Measurements from ENCODE around the gene CNTN1.

The CNTN1 gene

DNA sequence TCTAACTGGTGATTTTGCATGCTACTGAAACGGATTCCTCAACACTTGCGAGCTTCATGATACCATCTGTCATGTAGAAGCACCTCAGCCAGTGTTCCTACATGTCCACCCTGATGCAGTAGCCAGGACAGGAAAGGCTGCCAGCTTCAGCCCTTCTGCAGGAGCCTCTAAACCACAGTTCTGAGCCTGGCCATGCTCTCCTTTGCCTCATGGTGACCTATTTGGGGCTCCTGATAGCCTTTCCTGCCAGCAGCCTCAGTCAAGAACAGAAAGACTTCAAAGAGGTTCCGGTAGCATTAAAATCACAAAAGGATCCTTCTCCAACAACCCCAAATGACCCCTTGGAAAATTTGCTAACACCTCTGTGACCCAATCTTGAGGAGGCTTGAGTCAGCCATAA lies 96.0 kb downstream of the CNTN1 start:
- Histone ChIP-seq H3K4me2 (ENCODE audit: low read length, poor library complexity, severe bottlenecking) (no peak overlapping the region), H3K79me1 (replicated peaks; ENCODE audit: low read length, poor library complexity, severe bottlenecking) (no peaks in the 10 kb centered on the region), H3K27ac (ENCODE audit: low read length, poor library complexity, severe bottlenecking) (no peak overlapping the region), H2BK12ac (ENCODE audit: low read length in 2 of 2) (no peak overlapping the region), H4K8ac (ENCODE audit: low read length) (no peak overlapping the region), H3K4ac (ENCODE audit: low read depth in 1 of 2, low read length in 2 of 2) (no peak overlapping the region), H3K4me1 (ENCODE audit: control insufficient read depth, insufficient read depth, low read depth, low read length) (no peaks in the 10 kb centered on the region), H3K27me3 (ENCODE audit: control insufficient read depth in 1 of 2, insufficient read depth in 1 of 2, low read length in 2 of 2) (no peaks in the 10 kb centered on the region), H3K36me3 (ENCODE audit: control insufficient read depth in 1 of 2, insufficient read depth in 2 of 2, low read depth in 1 of 2, low read length in 2 of 2) (no peaks in the 10 kb centered on the region), H3K14ac (ENCODE audit: low read length in 2 of 2) (no peak overlapping the region), H2BK5ac (ENCODE audit: low read depth, low read length, poor library complexity, severe bottlenecking) (no peak overlapping the region), H2AFZ (ENCODE audit: low read depth, low read length) (no peak overlapping the region), H3K23ac (ENCODE audit: low read length in 2 of 2) (no peak overlapping the region), H3K9ac (ENCODE audit: low read length) (no peak overlapping the region), H2BK15ac (ENCODE audit: low read depth, poor library complexity, severe bottlenecking) (no peak overlapping the region), H2AK5ac (ENCODE audit: low read length, severe bottlenecking) (no peak overlapping the region), H4K91ac (ENCODE audit: low read length) (no peak overlapping the region), H3K4me3 (ENCODE audit: insufficient read depth in 1 of 2, low read depth in 1 of 2, low read length in 2 of 2) (no peak overlapping the region), H3K9me3 (ENCODE audit: control insufficient read depth, low read length) (no peaks in the 10 kb centered on the region), H3K18ac (ENCODE audit: low read depth in 1 of 2, low read length in 2 of 2) (no peak overlapping the region), H2BK120ac (ENCODE audit: low read depth, low read length) (no peak overlapping the region)
- WGBS, result 74% methylated on average over 3 of the region's 3 CpGs
- no peak for DNase-seq

DNA sequence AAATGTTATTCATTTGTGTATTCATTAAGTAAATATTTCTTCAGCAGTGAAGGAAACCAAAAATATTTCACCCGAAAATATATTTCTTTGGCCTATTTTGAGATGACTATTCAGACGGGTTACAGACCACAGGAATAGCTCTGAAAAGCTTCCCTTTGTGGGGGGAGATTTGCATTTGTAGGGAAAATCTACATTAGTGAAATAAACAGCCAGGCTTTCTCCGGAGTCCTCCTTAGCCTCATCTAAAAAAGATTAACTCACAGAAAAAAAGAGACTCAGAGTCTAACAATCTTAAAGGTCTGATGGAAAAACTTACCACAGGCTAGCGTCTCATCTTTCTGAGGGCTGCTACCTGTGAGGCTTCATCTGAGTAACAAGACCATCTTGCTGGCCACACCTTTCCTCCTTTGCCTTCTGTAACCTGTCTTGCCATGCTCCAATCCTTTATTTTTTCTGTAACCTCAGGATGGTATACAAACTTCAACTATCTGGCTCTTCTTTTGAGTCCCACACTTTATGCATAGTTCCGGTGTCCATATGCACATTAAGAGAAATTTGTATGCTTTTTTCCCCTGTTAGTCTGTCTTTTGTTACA lies 100.7 kb downstream of the CNTN1 start:
- Histone ChIP-seq H2BK5ac (ENCODE audit: low read depth, low read length, poor library complexity, severe bottlenecking) (no peak overlapping the region), H2BK120ac (ENCODE audit: low read depth, low read length) (no peak overlapping the region), H3K4me2 (ENCODE audit: low read length, poor library complexity, severe bottlenecking) (no peak overlapping the region), H3K79me1 (replicated peaks; ENCODE audit: low read length, poor library complexity, severe bottlenecking) (no peaks in the 10 kb centered on the region), H3K27me3 (ENCODE audit: control insufficient read depth in 1 of 2, insufficient read depth in 1 of 2, low read length in 2 of 2) (no peaks in the 10 kb centered on the region), H3K14ac (ENCODE audit: low read length in 2 of 2) (no peak overlapping the region), H4K8ac (ENCODE audit: low read length) (no peak overlapping the region), H3K36me3 (ENCODE audit: control insufficient read depth in 1 of 2, insufficient read depth in 2 of 2, low read depth in 1 of 2, low read length in 2 of 2) (no peaks in the 10 kb centered on the region), H3K4me3 (ENCODE audit: insufficient read depth in 1 of 2, low read depth in 1 of 2, low read length in 2 of 2) (no peak overlapping the region), H3K23ac (ENCODE audit: low read length in 2 of 2) (no peak overlapping the region), H2BK15ac (ENCODE audit: low read depth, poor library complexity, severe bottlenecking) (no peak overlapping the region), H3K4me1 (ENCODE audit: control insufficient read depth, insufficient read depth, low read depth, low read length) (no peaks in the 10 kb centered on the region), H2BK12ac (ENCODE audit: low read length in 2 of 2) (no peak overlapping the region), H2AK5ac (ENCODE audit: low read length, severe bottlenecking) (no peak overlapping the region), H3K4ac (ENCODE audit: low read depth in 1 of 2, low read length in 2 of 2) (no peak overlapping the region), H4K91ac (ENCODE audit: low read length) (no peak overlapping the region), H3K27ac (ENCODE audit: low read length, poor library complexity, severe bottlenecking) (no peak overlapping the region), H3K9me3 (ENCODE audit: control insufficient read depth, low read length) (no peaks in the 10 kb centered on the region), H2AFZ (ENCODE audit: low read depth, low read length) (no peak overlapping the region), H3K9ac (ENCODE audit: low read length) (no peak overlapping the region), H3K18ac (ENCODE audit: low read depth in 1 of 2, low read length in 2 of 2) (no peak overlapping the region)
- WGBS, result 21% methylated on average over 2 of the region's 5 CpGs
- no peak for DNase-seq

DNA sequence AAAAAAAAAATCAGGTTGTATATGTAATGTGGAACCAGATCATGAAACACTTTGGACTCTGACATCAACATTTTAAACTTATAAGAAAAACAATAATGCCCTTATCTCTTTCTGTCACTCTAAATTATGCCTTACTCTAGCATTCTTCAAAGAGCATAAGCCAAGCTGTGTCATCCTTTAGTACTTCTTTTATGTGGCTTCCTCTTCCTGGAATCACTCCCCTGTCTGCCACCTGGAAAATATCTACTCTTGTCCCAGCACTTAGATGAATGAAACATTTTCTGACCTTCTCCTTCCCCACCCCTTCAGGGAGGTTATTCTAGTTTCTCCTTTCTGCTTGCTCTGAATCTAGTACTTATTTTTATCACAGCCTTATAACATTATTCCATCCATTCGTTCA lies 101.2 kb downstream of the CNTN1 start:
- H3K18ac ChIP-seq (ENCODE audit: low read depth in 1 of 2, low read length in 2 of 2), result no peak overlapping the region
- no peaks in the 10 kb centered on the region for H3K4me1 ChIP-seq (ENCODE audit: control insufficient read depth, insufficient read depth, low read depth, low read length)
- H3K4ac ChIP-seq (ENCODE audit: low read depth in 1 of 2, low read length in 2 of 2), result no peak overlapping the region
- DNase-seq, result no peak
- no peak overlapping the region for H4K8ac ChIP-seq (ENCODE audit: low read length)
- H3K14ac ChIP-seq (ENCODE audit: low read length in 2 of 2), result no peak overlapping the region
- no peak overlapping the region for H2BK120ac ChIP-seq (ENCODE audit: low read depth, low read length)
- no peak overlapping the region for H2BK5ac ChIP-seq (ENCODE audit: low read depth, low read length, poor library complexity, severe bottlenecking)
- no peak overlapping the region for H3K23ac ChIP-seq (ENCODE audit: low read length in 2 of 2)
- no CpG with 5 or more reads among the region's 1 CpG for WGBS
- H2BK15ac ChIP-seq (ENCODE audit: low read depth, poor library complexity, severe bottlenecking), result no peak overlapping the region
- H3K4me3 ChIP-seq (ENCODE audit: insufficient read depth in 1 of 2, low read depth in 1 of 2, low read length in 2 of 2), result no peak overlapping the region
- no peak overlapping the region for H3K9ac ChIP-seq (ENCODE audit: low read length)
- H3K36me3 ChIP-seq (ENCODE audit: control insufficient read depth in 1 of 2, insufficient read depth in 2 of 2, low read depth in 1 of 2, low read length in 2 of 2), result no peaks in the 10 kb centered on the region
- H2AFZ ChIP-seq (ENCODE audit: low read depth, low read length), result no peak overlapping the region
- no peak overlapping the region for H2BK12ac ChIP-seq (ENCODE audit: low read length in 2 of 2)
- no peak overlapping the region for H3K27ac ChIP-seq (ENCODE audit: low read length, poor library complexity, severe bottlenecking)
- no peaks in the 10 kb centered on the region for H3K9me3 ChIP-seq (ENCODE audit: control insufficient read depth, low read length)
- no peaks in the 10 kb centered on the region for H3K27me3 ChIP-seq (ENCODE audit: control insufficient read depth in 1 of 2, insufficient read depth in 1 of 2, low read length in 2 of 2)
- no peak overlapping the region for H2AK5ac ChIP-seq (ENCODE audit: low read length, severe bottlenecking)
- no peak overlapping the region for H4K91ac ChIP-seq (ENCODE audit: low read length)
- H3K4me2 ChIP-seq (ENCODE audit: low read length, poor library complexity, severe bottlenecking), result no peak overlapping the region
- no peaks in the 10 kb centered on the region for H3K79me1 ChIP-seq (replicated peaks; ENCODE audit: low read length, poor library complexity, severe bottlenecking)

DNA sequence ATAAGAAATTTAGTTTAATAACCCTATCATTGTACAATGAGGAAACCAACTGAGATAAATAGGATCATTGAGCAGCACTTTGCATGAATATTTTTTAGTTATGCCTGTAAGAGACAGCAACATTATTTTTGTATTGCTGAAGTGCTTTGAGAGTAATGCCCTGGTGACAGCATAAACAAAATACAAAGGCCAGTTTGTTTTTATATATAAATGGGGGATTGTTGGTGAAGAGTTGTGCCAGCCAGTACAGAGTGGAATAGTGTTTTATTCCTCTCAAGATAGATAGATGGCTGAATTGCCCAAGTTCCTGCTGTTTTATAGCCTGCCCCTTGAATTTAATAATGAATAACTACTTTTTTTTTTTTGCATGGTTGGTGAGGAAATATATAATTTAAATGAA lies 101.8 kb downstream of the CNTN1 start:
- Histone ChIP-seq H3K9ac (ENCODE audit: low read length) (no peak overlapping the region), H2BK15ac (ENCODE audit: low read depth, poor library complexity, severe bottlenecking) (no peak overlapping the region), H3K36me3 (ENCODE audit: control insufficient read depth in 1 of 2, insufficient read depth in 2 of 2, low read depth in 1 of 2, low read length in 2 of 2) (no peaks in the 10 kb centered on the region), H3K18ac (ENCODE audit: low read depth in 1 of 2, low read length in 2 of 2) (no peak overlapping the region), H3K4me3 (ENCODE audit: insufficient read depth in 1 of 2, low read depth in 1 of 2, low read length in 2 of 2) (no peak overlapping the region), H2AFZ (ENCODE audit: low read depth, low read length) (no peak overlapping the region), H3K4ac (ENCODE audit: low read depth in 1 of 2, low read length in 2 of 2) (no peak overlapping the region), H3K14ac (ENCODE audit: low read length in 2 of 2) (no peak overlapping the region), H4K91ac (ENCODE audit: low read length) (no peak overlapping the region), H2BK12ac (ENCODE audit: low read length in 2 of 2) (no peak overlapping the region), H2AK5ac (ENCODE audit: low read length, severe bottlenecking) (no peak overlapping the region), H3K27ac (ENCODE audit: low read length, poor library complexity, severe bottlenecking) (no peak overlapping the region), H3K79me1 (replicated peaks; ENCODE audit: low read length, poor library complexity, severe bottlenecking) (no peaks in the 10 kb centered on the region), H2BK120ac (ENCODE audit: low read depth, low read length) (no peak overlapping the region), H4K8ac (ENCODE audit: low read length) (no peak overlapping the region), H2BK5ac (ENCODE audit: low read depth, low read length, poor library complexity, severe bottlenecking) (no peak overlapping the region), H3K27me3 (ENCODE audit: control insufficient read depth in 1 of 2, insufficient read depth in 1 of 2, low read length in 2 of 2) (no peaks in the 10 kb centered on the region), H3K23ac (ENCODE audit: low read length in 2 of 2) (no peak overlapping the region), H3K4me2 (ENCODE audit: low read length, poor library complexity, severe bottlenecking) (no peak overlapping the region), H3K9me3 (ENCODE audit: control insufficient read depth, low read length) (no peaks in the 10 kb centered on the region), H3K4me1 (ENCODE audit: control insufficient read depth, insufficient read depth, low read depth, low read length) (no peaks in the 10 kb centered on the region)
- DNase-seq, result no peak

Data from mesenchymal stem cell (in vitro differentiated cells and primary cell).